Liver (tissue), 3 donors: ENCODE data around the gene SLC1A2.

Experiments used
- FOXA1 ChIP-seq: IDR thresholded peaks from 2 replicates; pipeline ENCODE4 v1.6.1; 2016; ENCODE audit warnings: antibody characterized with exemption
- GABPA ChIP-seq, 2 donors: IDR thresholded peaks in 1 of 2; conservative IDR thresholded peaks in 1 of 2; 2 replicates each; pipeline ENCODE4 v1.6.1; 2016; ENCODE audit warnings: antibody characterized with exemption in 2 of 2, mild to moderate bottlenecking in 1 of 2, moderate library complexity in 1 of 2
- HNF4A ChIP-seq, 2 donors: conservative IDR thresholded peaks; 2 replicates each; pipeline ENCODE4 v1.6.1; 2016; ENCODE audit warnings: antibody characterized with exemption in 2 of 2, mild to moderate bottlenecking in 2 of 2
- HNF4G ChIP-seq: IDR thresholded peaks from 2 replicates; pipeline ENCODE4 v1.6.1; 2016; ENCODE audit warnings: antibody characterized with exemption
- JUND ChIP-seq, 2 donors: IDR thresholded peaks; 2 replicates each; pipeline ENCODE4 v1.6.1; 2016; ENCODE audit warnings: antibody characterized with exemption in 2 of 2
- RAD21 ChIP-seq, 2 donors: IDR thresholded peaks; 2 replicates each; pipeline ENCODE4 v1.6.1; 2016; ENCODE audit warnings: antibody characterized with exemption in 2 of 2, mild to moderate bottlenecking in 2 of 2
- SP1 ChIP-seq: IDR thresholded peaks from 2 replicates; pipeline ENCODE4 v1.6.1; 2018; ENCODE audit warnings: antibody characterized with exemption, mild to moderate bottlenecking
- TAF1 ChIP-seq: conservative IDR thresholded peaks from 2 replicates; pipeline ENCODE4 v1.6.1; 2016; ENCODE audit warnings: antibody characterized with exemption, mild to moderate bottlenecking
- YY1 ChIP-seq: IDR thresholded peaks from 2 replicates; pipeline ENCODE4 v1.6.1; 2016; ENCODE audit warnings: antibody characterized with exemption, mild to moderate bottlenecking
- TF ChIP-seq, protein P1 (sequence below): fragments of 150-350 bp; IDR thresholded peaks from 2 replicates; pipeline ENCODE4 v1.5.1; 2017; ENCODE audit warnings: improper control_type of control experiment, low read depth, low read length; ENCODE audit not compliant: missing input control
- TF ChIP-seq, protein P2 (sequence below): IDR thresholded peaks from 2 replicates; pipeline ENCODE4 v1.6.1; 2016; ENCODE audit warnings: antibody characterized with exemption
- TF ChIP-seq, protein P3 (sequence below): IDR thresholded peaks from 2 replicates; pipeline ENCODE4 v1.6.1; 2016; ENCODE audit warnings: antibody characterized with exemption
- TF ChIP-seq, protein P4 (sequence below): IDR thresholded peaks from 2 replicates; pipeline ENCODE4 v1.6.1; 2016; ENCODE audit warnings: antibody characterized with exemption, mild to moderate bottlenecking
- donor health status: healthy.
- donor health status: healthy.

DNA sequence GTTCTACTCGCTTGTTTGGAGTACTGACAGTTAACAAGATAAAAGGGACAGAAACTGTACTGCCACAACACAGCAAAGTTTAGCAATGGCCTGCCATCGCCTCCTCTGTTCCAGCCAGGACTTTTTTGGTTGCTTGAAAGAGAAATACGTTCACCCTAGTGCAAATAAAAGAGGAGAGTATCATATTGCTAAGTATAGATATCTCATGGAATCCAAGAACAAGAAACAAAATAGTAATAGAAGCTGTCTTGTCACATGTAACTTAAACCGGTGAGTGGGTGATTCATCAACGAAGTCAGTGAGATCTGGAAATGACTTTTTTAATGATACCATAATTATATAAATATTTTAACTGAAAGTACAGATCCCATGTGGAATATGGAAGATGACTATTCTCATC lies 35.4 kb downstream of the SLC1A2 start:
- TF ChIP-seq, protein P1, sequence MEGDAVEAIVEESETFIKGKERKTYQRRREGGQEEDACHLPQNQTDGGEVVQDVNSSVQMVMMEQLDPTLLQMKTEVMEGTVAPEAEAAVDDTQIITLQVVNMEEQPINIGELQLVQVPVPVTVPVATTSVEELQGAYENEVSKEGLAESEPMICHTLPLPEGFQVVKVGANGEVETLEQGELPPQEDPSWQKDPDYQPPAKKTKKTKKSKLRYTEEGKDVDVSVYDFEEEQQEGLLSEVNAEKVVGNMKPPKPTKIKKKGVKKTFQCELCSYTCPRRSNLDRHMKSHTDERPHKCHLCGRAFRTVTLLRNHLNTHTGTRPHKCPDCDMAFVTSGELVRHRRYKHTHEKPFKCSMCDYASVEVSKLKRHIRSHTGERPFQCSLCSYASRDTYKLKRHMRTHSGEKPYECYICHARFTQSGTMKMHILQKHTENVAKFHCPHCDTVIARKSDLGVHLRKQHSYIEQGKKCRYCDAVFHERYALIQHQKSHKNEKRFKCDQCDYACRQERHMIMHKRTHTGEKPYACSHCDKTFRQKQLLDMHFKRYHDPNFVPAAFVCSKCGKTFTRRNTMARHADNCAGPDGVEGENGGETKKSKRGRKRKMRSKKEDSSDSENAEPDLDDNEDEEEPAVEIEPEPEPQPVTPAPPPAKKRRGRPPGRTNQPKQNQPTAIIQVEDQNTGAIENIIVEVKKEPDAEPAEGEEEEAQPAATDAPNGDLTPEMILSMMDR = no peak
- TF ChIP-seq, protein P2, sequence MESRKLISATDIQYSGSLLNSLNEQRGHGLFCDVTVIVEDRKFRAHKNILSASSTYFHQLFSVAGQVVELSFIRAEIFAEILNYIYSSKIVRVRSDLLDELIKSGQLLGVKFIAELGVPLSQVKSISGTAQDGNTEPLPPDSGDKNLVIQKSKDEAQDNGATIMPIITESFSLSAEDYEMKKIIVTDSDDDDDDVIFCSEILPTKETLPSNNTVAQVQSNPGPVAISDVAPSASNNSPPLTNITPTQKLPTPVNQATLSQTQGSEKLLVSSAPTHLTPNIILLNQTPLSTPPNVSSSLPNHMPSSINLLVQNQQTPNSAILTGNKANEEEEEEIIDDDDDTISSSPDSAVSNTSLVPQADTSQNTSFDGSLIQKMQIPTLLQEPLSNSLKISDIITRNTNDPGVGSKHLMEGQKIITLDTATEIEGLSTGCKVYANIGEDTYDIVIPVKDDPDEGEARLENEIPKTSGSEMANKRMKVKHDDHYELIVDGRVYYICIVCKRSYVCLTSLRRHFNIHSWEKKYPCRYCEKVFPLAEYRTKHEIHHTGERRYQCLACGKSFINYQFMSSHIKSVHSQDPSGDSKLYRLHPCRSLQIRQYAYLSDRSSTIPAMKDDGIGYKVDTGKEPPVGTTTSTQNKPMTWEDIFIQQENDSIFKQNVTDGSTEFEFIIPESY = no peak
- TF ChIP-seq, protein P3, sequence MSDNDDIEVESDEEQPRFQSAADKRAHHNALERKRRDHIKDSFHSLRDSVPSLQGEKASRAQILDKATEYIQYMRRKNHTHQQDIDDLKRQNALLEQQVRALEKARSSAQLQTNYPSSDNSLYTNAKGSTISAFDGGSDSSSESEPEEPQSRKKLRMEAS = no peak
- TF ChIP-seq, protein P4, sequence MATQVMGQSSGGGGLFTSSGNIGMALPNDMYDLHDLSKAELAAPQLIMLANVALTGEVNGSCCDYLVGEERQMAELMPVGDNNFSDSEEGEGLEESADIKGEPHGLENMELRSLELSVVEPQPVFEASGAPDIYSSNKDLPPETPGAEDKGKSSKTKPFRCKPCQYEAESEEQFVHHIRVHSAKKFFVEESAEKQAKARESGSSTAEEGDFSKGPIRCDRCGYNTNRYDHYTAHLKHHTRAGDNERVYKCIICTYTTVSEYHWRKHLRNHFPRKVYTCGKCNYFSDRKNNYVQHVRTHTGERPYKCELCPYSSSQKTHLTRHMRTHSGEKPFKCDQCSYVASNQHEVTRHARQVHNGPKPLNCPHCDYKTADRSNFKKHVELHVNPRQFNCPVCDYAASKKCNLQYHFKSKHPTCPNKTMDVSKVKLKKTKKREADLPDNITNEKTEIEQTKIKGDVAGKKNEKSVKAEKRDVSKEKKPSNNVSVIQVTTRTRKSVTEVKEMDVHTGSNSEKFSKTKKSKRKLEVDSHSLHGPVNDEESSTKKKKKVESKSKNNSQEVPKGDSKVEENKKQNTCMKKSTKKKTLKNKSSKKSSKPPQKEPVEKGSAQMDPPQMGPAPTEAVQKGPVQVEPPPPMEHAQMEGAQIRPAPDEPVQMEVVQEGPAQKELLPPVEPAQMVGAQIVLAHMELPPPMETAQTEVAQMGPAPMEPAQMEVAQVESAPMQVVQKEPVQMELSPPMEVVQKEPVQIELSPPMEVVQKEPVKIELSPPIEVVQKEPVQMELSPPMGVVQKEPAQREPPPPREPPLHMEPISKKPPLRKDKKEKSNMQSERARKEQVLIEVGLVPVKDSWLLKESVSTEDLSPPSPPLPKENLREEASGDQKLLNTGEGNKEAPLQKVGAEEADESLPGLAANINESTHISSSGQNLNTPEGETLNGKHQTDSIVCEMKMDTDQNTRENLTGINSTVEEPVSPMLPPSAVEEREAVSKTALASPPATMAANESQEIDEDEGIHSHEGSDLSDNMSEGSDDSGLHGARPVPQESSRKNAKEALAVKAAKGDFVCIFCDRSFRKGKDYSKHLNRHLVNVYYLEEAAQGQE = no peak
- TF ChIP-seq FOXA1 (no peak), JUND (IDR thresholded peaks at IDR 0.05) (no peak), YY1 (no peak), TAF1 (no peak), HNF4A (conservative IDR thresholded peaks at IDR 0.05) (no peak), HNF4G (no peak), GABPA (IDR thresholded peaks at IDR 0.05 in 1 of 2, conservative IDR thresholded peaks at IDR 0.05 in 1 of 2) (no peak), RAD21 (IDR thresholded peaks at IDR 0.05) (no peak), SP1 (no peak)
